ENCODE measurements around the gene KCNT2. TPM values are rescaled to one million over a fixed set of nuclear protein-coding genes. Genes with fewer than 3 reads are reported as not detected.
A peak's percentile ranks its signal among the peaks of the same experiment; 100 is the strongest.

Gene KCNT2
- polyA plus RNA-seq, 2 of the 4 experiments (the other 2 are of a cell fraction), result 0.14 to 1.7 TPM

- no peaks in the 10 kb centered on the region for H3K4me1 ChIP-seq
- ATAC-seq (no peak), DNase-seq (ENCODE audit: low read depth in 1 of 2, low spot score in 1 of 2) (no peak), FAIRE-seq (no peak)
- WGBS (ENCODE audit: missing lambda C conversion rate), result 70% methylated on average over 1 of the region's 1 CpG
- H3K9me3 ChIP-seq, result no peaks in the 10 kb centered on the region
- TF ChIP-seq MYC (IDR thresholded peaks at IDR 0.05; ENCODE audit: borderline replicate concordance, low read length) (no peak), HOXA7 (CRISPR knock-in tag; IDR thresholded peaks at IDR 0.05) (no peak), PHF8 (IDR thresholded peaks at IDR 0.05; ENCODE audit: borderline replicate concordance, low read depth) (no peak), HMGXB4 (CRISPR knock-in tag; IDR thresholded peaks at IDR 0.05; ENCODE audit: borderline replicate concordance) (no peak), HOXB5 (CRISPR knock-in tag; IDR thresholded peaks at IDR 0.05) (no peak), FOSL2 (IDR thresholded peaks at IDR 0.05) (no peak), FOSL2 (CRISPR knock-in tag; IDR thresholded peaks at IDR 0.05) (no peak), POLR2AphosphoS2 (conservative IDR thresholded peaks at IDR 0.05; ENCODE audit: low read length) (no peak), KDM5A (IDR thresholded peaks at IDR 0.05) (no peak), HEYL (CRISPR knock-in tag; IDR thresholded peaks at IDR 0.05) (no peak), USF2 (IDR thresholded peaks at IDR 0.05) (no peak), CBX8 (IDR thresholded peaks at IDR 0.05) (no peak), EHF (CRISPR knock-in tag; IDR thresholded peaks at IDR 0.05) (no peak), EHMT2 (IDR thresholded peaks at IDR 0.05; ENCODE audit: low read depth) (no peak), FOXS1 (CRISPR knock-in tag; IDR thresholded peaks at IDR 0.05) (no peak), REST (IDR thresholded peaks at IDR 0.05) (no peak), ZFP36 (IDR thresholded peaks at IDR 0.05; ENCODE audit: borderline replicate concordance, partially characterized antibody) (no peak)
- H3K4me3 ChIP-seq, result no peak overlapping the region
- no peak overlapping the region for H3K4me2 ChIP-seq
- ChIA-PET CTCF (no interaction called here), POLR2A (no interaction called here)
- no peak overlapping the region for H3K27ac ChIP-seq
Measured at GRCh38 chr1:196544617-196545016, 63.6 kb downstream of the KCNT2 start.

- no peak for FAIRE-seq
- WGBS (ENCODE audit: missing lambda C conversion rate), result 64% methylated on average over 3 of the region's 3 CpGs
Measured at GRCh38 chr1:196543833-196544232, 64.4 kb downstream of the KCNT2 start.

GRCh38 chr1:196538473-196538872 is 69.8 kb downstream of the KCNT2 start:
- ChIA-PET CTCF (interaction anchor here (0.6 to 0.9 kb wide), 2 partner anchors 12 to 19 kb away, joined by 3 read pairs; no protein-coding TSS in a partner anchor), POLR2A (no interaction called here)
- peak in 1 of 2 experiments; percentile 25 for DNase-seq (ENCODE audit: low read depth in 1 of 2, low spot score in 1 of 2)
- Histone ChIP-seq H3K9me3 (peaks cover 12% of the 10 kb centered on the region), H3K4me2 (no peak overlapping the region), H3K4me1 (no peaks in the 10 kb centered on the region), H3K27ac (no peak overlapping the region), H3K4me3 (no peak overlapping the region)
- no peak for ATAC-seq
- no peak for TF ChIP-seq PBX3 (IDR thresholded peaks at IDR 0.05)
- peak; percentile 90 for TF ChIP-seq MAFK (IDR thresholded peaks at IDR 0.05; ENCODE audit: partially characterized antibody)
- 75% methylated on average over 4 of the region's 4 CpGs for WGBS (ENCODE audit: missing lambda C conversion rate)
- FAIRE-seq, result no peak

More at GRCh38 chr1:196543833-196544232, 64.4 kb downstream of the KCNT2 start:
- H3K4me1 ChIP-seq, result no peaks in the 10 kb centered on the region
- CTCF ChIA-PET, result no interaction called here
- DNase-seq (ENCODE audit: low read depth in 1 of 2, low spot score in 1 of 2), result no peak
- H3K9me3 ChIP-seq, result no peaks in the 10 kb centered on the region
- no peak for TF ChIP-seq JUN (IDR thresholded peaks at IDR 0.05)
- TF ChIP-seq ZC3H11A (IDR thresholded peaks at IDR 0.05), result no peak
- no peak for TF ChIP-seq NR3C1 (IDR thresholded peaks at IDR 0.05)
- TF ChIP-seq POLR2A (IDR thresholded peaks at IDR 0.05; ENCODE audit: low read length), result no peak
- H3K4me2 ChIP-seq, result no peak overlapping the region
- no peak overlapping the region for H3K4me3 ChIP-seq
- no peak overlapping the region for H3K27ac ChIP-seq
- POLR2A ChIA-PET, result no interaction called here
- no peak for ATAC-seq

All from A549 (cell line).